Stimulated activated CD4-positive, alpha-beta T cell treated with anti-CD3 and anti-CD28 coated beads, Interleukin-2, amount 100 ng/mL, for 4 hours (primary cell): Measurements from ENCODE around the gene URAD.
"Not testable (repeated sequence)": the region's sequence is repeated elsewhere in the genome, so short reads cannot be mapped to it uniquely, and the experiment has no call there.

Source experiments
- DNase-seq: peaks from one replicate; pipeline ENCODE4 v3.0.0-alpha.2; 2020; ENCODE audit warnings: low read depth

The URAD gene, protein sequence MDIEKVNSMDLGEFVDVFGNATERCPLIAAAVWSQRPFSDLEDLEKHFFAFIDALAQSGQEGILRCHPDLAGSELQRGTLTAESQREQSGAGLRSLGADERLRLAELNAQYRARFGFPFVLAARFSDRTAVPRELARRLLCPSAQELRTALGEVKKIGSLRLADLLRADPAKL

GRCh38 chr13:27988520-27988919 lies at the start of gene URAD:
Gene URAD, minus strand, starts transcription at chr13:27988693. Its CDS starts 56 bp downstream, at chr13:27988637.
- no peak for DNase-seq

GRCh38 chr13:28037399-28037798 lies 48.9 kb upstream of the URAD start:
- DNase-seq: no peak

DNA sequence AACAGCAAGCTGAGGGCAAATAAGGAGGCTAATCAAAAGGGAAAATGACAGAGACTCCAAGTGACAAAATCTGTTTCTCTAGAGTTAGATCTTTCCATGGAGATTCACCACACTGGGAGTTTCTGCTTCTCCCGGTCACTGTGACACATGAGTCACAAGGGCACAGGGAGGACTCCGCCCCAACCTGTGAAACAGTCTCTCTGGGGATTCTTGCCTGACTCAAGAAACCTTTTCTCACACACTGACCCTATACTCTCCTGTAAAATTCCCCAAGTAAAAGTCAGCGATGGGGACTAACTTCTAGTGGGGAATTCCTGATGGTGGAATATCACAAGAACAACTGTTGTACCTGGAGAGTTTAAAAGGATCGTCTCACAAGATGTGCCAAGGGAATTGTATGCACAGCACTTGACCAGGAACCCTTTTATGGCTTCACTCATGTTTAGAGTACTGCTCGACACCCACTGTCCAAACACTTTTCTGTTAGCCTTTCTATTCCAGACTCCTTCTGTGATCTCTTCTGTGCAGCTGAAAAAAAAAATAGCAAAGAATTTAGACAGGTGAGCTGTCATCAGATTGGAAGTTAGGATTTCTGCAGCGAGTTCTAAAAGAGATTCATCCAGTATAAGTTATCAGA lies 46.8 kb upstream of the URAD start:
- no peak for DNase-seq

GRCh38 chr13:28033894-28034655 lies 45.6 kb upstream of the URAD start:
- no peak for DNase-seq

- DNase-seq: not testable (repeated sequence)
Observed at GRCh38 chr13:28032438-28032837, 43.9 kb upstream of the URAD start.

DNA sequence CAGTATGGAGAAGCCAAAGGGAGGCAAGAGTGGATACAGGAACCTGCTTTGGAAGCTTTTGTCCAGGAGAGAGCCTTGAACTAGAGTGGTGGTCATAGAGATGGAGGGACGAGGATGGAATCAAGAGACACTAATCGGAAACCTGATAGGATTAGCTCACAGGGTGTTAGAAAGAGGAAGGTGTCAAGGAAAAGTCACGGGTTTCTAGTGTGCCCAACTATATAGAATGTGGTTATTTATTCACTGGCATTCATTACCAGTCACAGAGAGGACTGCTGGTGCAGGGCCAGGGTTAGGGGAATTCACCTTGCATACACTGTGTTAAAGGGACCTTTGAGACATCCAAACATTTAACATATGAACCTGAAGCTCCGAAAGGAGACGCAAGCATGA lies 43.4 kb upstream of the URAD start:
- no peak for DNase-seq

DNA sequence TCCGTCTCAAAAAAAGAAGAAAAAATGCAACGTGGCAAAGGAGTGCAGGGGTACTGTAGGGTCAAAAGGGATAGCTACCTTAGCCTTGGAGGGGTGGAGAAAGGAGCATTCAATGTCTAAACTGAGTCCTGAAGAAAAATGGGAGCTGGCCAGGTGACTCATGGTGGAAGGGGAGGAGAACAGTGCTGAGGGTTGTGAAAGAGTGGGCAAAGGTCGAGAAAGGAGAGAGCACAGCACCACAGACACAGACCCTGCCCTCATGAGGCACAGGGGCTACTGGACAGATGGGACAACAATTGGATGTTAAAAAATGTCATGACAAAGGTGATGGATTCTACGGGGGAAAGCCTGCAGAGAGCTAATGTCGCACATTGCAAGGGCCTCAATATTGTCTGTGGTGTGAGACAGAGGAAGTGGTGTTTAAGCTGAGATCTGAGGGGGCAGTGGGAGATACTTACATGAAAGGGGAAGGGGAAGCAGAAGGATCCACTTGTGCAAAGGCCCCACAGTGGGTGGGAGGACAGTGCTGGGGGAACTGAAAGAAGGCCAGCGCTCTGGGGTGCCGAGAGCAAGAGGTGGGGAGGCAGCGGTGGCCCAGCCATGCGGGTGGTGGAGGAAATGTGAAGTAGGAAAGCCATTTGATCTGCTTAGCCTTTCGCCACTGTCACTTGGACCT lies 42.9 kb upstream of the URAD start:
- no peak for DNase-seq

DNA sequence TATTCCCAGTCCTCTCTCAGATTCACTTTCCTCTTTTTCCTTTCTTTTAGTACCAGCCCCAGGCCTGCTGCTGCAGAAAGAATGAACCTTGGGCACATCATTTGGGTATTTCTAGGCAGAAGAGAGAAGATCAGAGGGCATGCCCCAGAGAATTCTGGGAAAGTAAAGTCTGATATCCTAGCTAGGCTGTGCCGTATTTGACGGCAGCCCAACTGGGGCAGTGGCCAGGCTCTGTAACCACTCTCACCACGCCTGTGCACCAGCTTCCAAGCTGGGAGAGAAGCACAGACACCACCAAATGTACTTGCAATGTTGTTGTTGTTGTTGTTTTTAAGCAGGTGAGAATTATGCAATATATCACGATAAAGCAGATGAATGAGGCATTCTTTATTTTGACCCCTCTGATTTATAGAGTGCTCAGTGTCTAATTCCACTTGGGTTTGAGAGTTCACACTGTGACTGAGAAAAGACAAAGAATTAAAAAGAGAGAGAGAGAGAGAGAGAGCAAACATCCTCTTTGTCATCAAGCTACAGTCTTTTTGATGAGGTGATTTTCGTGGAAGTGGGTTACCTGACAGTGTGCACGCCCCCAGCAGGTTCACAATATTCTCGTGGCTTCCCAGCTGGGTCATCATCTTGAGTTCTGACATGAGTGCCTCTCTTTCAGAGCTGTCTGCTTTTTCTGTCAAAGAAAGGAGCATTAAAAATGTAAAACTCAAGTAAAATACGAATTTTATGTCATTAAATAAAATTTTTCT lies 39.3 kb upstream of the URAD start:
- no peak for DNase-seq

DNA sequence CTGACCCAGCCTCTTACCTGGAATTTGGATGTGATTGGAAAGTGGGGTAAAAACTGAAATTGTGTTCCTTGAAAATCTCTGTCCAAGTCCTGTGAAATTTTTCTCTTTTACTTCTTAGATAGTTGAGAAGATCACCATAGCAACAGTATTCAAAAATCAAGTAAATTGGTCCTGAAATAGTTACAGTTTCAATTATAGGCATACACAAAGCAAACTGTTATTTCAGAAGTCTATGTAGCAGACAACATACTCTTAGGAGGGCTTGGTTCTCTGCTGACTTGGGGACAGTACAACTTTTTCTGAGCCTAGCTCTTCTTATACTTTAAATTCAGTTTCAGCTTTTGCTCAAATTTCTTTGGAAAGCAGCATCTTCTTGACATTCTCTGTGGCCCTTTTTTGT lies 38.6 kb upstream of the URAD start:
- no peak for DNase-seq

DNA sequence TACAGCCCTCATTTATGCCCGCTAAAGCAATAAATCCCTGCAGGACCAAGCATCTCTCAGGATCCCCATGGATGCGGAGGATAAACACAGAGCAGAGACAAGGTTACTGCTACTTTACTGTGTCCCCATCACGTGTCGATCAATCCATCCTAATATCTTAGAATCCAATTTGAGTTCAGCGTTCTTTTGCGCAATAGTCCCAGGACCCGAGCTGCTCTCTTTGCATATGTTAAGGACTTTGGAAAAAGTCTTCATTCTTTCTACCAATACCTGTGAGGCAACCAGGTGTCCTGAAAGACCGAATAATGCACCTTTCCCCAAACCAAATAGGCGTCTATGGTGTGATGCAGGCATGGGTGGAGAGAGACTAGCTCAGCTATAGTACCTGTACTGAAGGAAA lies 38.0 kb upstream of the URAD start:
- no peak for DNase-seq

DNA sequence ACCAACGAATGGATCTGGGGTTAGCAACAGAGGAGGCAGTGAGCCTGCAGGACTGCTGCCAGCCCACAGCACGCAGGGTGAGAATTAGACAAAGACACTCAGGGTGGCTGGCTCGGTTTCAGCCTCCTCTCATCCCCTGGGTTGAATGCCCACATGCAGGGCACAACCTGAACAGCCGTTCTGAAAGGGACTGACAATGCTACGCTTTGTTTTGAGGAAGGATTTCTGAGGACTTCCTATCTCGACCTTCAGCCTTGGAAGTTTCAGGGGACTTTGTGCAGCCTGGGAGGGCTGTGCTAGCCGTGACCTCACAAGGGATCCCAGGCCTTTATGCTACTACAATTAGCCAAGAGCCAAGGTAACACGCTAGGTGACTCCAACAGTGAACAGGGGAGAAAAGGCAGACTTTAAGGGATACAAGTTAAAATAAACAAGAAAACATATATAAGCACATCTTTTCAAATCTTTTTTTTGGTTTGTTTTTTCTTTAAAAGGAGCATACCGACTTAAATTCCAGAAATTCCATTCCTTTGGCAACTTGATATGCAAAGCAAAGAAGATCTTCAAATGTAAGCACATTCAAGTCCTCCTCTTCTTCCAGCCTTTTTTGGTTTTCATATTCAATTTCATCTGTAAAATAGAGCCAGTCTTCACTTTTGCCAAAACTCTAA lies 34.5 kb upstream of the URAD start:
- no peak for DNase-seq

DNA sequence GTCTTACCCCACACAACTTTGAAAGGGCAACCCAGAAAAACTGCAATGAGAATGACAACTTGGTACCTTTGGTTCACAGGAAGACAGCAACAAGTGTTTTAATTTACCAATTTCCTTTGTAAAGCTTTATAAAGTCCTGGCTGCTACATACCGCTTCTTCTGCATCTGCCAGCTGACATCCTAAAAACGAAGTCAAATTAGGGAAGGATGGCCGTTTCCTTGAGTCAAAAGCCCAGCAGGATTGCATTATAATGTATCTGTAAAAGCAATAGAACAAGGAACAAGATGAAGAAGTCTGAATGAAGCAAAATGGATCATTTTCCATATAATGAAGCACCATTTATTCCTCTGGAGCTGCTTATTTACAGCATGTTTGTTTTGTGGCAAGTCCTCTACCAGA lies 25.8 kb upstream of the URAD start:
- DNase-seq: no peak

- no peak for DNase-seq
Observed at GRCh38 chr13:28013482-28013881, 25.0 kb upstream of the URAD start.

GRCh38 chr13:28012896-28013295 lies 24.4 kb upstream of the URAD start:
- DNase-seq: no peak

- no peak for DNase-seq
Observed at GRCh38 chr13:28012383-28012782, 23.9 kb upstream of the URAD start.

- no peak for DNase-seq
Observed at GRCh38 chr13:28010046-28010445, 21.6 kb upstream of the URAD start.

DNA sequence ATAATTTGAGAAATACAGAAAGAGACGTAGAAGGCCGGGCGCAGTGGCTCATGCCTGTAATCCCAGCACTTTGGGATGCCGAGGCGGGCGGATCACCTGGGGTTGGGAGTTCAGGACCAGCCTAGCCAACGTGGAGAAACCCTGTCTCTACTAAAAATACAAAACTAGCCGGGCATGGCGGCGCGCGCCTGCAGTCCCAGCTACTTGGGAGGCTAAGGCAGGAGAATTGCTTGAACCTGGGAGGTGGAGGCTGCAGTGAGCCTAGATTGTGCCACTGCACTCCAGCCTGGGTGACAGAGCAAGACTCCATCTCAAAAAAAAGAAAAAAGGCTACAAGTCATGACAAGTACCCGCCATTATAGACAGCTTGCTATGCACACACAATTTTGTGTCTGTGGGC lies 16.5 kb upstream of the URAD start:
- not testable (repeated sequence) for DNase-seq

DNA sequence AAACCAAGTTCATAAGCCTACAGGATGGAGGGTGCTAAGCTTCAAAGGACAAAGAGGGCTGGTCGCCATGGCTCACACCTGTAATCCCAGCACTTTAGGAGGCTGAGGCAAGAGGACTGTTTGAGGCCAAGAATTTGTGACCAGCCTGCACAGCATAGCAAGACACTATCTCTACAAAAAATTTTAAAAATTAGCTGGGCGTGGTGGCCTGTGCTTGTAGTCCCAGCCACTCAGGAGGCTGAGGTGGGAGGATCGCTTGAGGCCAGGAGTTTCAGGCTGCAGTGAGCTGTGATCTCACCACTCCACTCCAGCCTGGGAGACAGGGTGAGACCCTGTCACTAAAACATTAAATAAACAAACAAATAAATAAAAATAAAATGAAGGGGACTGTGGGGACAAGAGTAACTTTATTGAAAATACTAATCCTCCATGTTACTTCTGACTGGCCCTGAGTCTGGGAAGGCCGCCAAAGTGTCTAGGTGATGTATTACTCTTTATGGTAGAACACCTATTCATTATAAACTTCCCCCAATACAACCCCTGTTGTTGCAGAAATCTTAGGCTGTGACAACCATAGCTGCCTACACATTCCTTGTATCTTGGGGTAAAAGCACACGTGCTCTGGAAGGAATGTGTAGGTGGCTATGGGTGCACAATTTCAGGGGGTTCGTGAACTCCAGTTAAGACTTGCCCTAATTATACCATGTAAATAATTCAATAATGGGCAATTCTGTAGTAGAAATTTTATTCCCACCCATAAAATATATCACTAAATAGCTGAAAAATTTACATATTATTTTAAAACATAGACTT lies 14.6 kb upstream of the URAD start:
- no peak for DNase-seq

DNA sequence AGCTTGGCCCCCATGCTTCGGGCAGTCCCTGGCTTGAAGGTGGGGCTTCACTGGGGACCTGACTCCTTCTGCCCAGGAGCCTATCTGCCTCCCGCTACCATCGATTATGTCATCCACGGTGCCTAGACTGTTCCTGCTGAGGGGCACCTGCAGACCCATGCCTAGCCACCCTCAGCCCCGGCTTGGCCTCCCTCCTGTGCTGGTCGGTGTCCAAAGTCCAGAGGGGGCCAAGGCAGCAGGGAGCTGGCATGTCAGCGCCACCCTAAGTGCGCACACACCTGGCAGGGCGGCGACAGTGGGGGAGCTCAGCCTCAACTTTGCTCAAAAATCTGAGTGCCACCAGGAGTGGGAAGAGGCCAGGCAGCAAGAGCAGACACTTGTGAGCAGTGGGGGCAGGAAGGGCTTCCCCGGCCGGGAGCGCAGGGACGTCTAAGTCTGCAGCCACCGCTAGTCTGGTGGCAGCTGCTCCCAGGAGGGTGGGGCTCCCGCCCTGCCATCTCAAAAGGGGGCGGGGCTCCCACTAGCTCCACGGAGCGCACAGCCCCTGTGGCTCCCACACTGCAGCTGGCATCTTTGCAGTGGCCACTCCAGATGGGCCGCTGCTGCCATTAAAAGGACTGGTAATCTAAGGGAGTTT lies 13.5 kb upstream of the URAD start:
- no peak for DNase-seq

DNA sequence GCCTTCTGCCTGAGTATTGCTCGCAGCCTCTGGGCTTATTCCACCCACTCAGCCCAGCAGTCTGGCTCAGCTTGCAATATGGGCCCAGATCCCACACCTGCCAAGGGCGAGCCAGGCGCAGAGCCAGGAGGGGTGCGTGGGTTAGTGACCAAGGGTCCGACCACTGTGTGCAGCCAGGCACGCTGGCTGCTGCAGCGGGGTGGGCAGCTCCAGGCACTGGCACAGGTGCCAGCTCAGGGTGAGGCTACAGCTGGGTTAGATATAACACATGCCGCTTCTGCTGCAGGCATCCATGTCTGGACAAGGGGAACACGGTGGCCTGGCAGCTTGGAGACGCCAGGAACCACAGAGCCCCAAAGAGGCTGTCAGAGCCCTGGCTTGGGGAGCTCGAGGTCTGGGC lies 12.6 kb upstream of the URAD start:
- no peak for DNase-seq
